ENCODE data around the gene MEIS2. TPM values are rescaled to one million over a fixed set of nuclear protein-coding genes. Genes with fewer than 3 reads are reported as not detected.

Gene MEIS2
- total RNA-seq, 1 donor from 2014 or later, result 58.5 TPM

- no peak for TF ChIP-seq CTCF (conservative IDR thresholded peaks at IDR 0.05)
- no peak for DNase-seq (ENCODE audit: low read depth, low spot score)
- H3K27me3 Mint-ChIP-seq (ENCODE audit: low read depth), result no peaks in the 10 kb centered on the region
- peaks cover 36% of the 10 kb centered on the region for H3K4me1 Mint-ChIP-seq
- no peak overlapping the region for H3K27ac Mint-ChIP-seq (ENCODE audit: unreplicated experiment)
- no peaks in the 10 kb centered on the region for H3K9me3 Mint-ChIP-seq
- H3K4me3 Mint-ChIP-seq, result no peak overlapping the region
- H3K36me3 Mint-ChIP-seq (ENCODE audit: low read depth), result peaks cover 6% of the 10 kb centered on the region
Observed at GRCh38 chr15:36936613-36937012, 163.7 kb downstream of the MEIS2 start.

GRCh38 chr15:36933255-36933990 lies 166.9 kb downstream of the MEIS2 start:
- no peak for DNase-seq (ENCODE audit: low read depth, low spot score)
- no peaks in the 10 kb centered on the region for H3K27me3 Mint-ChIP-seq (ENCODE audit: low read depth)
- peaks cover 21% of the 10 kb centered on the region for H3K4me1 Mint-ChIP-seq
- peaks cover 3% of the 10 kb centered on the region for H3K9me3 Mint-ChIP-seq
- TF ChIP-seq CTCF (conservative IDR thresholded peaks at IDR 0.05), result no peak
- H3K4me3 Mint-ChIP-seq, result no peak overlapping the region
- H3K27ac Mint-ChIP-seq (ENCODE audit: unreplicated experiment), result no peak overlapping the region
- peaks cover 6% of the 10 kb centered on the region for H3K36me3 Mint-ChIP-seq (ENCODE audit: low read depth)

GRCh38 chr15:36932070-36932469 lies 168.3 kb downstream of the MEIS2 start:
- TF ChIP-seq CTCF (conservative IDR thresholded peaks at IDR 0.05), result no peak
- Mint-ChIP-seq H3K4me3 (no peak overlapping the region), H3K9me3 (peaks cover 3% of the 10 kb centered on the region), H3K36me3 (ENCODE audit: low read depth) (peaks cover 6% of the 10 kb centered on the region), H3K27ac (ENCODE audit: unreplicated experiment) (no peak overlapping the region), H3K27me3 (ENCODE audit: low read depth) (no peaks in the 10 kb centered on the region), H3K4me1 (peaks cover 16% of the 10 kb centered on the region)
- DNase-seq (ENCODE audit: low read depth, low spot score), result no peak

GRCh38 chr15:36931434-36931833 lies 168.9 kb downstream of the MEIS2 start:
- no peak for DNase-seq (ENCODE audit: low read depth, low spot score)
- Mint-ChIP-seq H3K27ac (ENCODE audit: unreplicated experiment) (no peak overlapping the region), H3K9me3 (peaks cover 3% of the 10 kb centered on the region), H3K4me1 (peaks cover 16% of the 10 kb centered on the region), H3K36me3 (ENCODE audit: low read depth) (peaks cover 6% of the 10 kb centered on the region), H3K27me3 (ENCODE audit: low read depth) (no peaks in the 10 kb centered on the region), H3K4me3 (no peak overlapping the region)
- TF ChIP-seq CTCF (conservative IDR thresholded peaks at IDR 0.05), result no peak

GRCh38 chr15:36926427-36926825 lies 173.9 kb downstream of the MEIS2 start:
- no peak for DNase-seq (ENCODE audit: low read depth, low spot score)
- Mint-ChIP-seq H3K36me3 (ENCODE audit: low read depth) (peaks cover 13% of the 10 kb centered on the region), H3K27me3 (ENCODE audit: low read depth) (no peaks in the 10 kb centered on the region)

More at GRCh38 chr15:36926427-36926825, 173.9 kb downstream of the MEIS2 start:
- TF ChIP-seq CTCF (conservative IDR thresholded peaks at IDR 0.05), result no peak
- H3K27ac Mint-ChIP-seq (ENCODE audit: unreplicated experiment), result no peak overlapping the region
- H3K4me3 Mint-ChIP-seq, result no peak overlapping the region
- H3K4me1 Mint-ChIP-seq, result peaks cover 23% of the 10 kb centered on the region
- H3K9me3 Mint-ChIP-seq, result peaks cover 3% of the 10 kb centered on the region

All from neural crest cell (in vitro differentiated cells).